ENCODE measurements around the gene SDCCAG8. TPM values are rescaled to one million over a fixed set of nuclear protein-coding genes. Genes with fewer than 3 reads are reported as not detected.

Gene SDCCAG8
- total RNA-seq, 1 donor: 41.0 TPM

DNA sequence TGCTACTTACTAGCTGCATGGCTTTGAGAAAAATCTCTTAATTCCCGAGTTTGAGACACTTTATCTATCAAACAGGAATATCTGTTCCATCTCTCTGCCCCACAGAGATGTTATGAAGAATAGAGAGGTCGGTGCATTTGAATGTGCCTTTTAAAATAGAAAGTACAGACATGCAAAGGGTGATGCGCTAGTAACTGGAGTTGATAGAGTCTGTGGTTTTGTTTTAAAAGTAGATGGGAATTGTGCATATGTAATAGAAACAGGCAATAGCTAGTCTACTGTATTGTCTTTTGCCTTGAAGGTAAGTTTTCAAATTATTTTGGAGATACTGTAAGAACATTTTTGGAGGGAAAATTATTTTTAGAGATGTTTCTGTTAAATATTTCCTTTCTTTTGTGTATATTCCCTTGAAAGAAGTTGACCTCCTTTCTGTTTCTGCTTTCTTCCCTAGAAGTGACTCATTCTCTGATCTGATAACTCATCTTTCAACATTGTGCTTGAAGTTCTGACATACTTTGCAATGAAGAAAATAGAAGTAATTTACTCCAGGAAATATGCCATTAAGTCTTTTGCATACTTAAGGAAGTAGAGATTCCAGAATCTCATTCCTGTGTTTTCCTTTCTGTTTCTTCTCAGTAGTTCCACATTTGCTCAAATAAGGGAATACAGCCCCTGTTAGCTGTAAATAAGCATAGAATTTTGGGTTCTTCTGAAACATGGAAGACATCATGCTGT lies 151.6 kb downstream of the SDCCAG8 start:
- TF ChIP-seq, protein P1, sequence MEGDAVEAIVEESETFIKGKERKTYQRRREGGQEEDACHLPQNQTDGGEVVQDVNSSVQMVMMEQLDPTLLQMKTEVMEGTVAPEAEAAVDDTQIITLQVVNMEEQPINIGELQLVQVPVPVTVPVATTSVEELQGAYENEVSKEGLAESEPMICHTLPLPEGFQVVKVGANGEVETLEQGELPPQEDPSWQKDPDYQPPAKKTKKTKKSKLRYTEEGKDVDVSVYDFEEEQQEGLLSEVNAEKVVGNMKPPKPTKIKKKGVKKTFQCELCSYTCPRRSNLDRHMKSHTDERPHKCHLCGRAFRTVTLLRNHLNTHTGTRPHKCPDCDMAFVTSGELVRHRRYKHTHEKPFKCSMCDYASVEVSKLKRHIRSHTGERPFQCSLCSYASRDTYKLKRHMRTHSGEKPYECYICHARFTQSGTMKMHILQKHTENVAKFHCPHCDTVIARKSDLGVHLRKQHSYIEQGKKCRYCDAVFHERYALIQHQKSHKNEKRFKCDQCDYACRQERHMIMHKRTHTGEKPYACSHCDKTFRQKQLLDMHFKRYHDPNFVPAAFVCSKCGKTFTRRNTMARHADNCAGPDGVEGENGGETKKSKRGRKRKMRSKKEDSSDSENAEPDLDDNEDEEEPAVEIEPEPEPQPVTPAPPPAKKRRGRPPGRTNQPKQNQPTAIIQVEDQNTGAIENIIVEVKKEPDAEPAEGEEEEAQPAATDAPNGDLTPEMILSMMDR (IDR thresholded peaks at IDR 0.05; ENCODE audit: insufficient read depth, low read depth, low read length): no peak
- DNase-seq (ENCODE audit: low read depth): peak; percentile 63

DNA sequence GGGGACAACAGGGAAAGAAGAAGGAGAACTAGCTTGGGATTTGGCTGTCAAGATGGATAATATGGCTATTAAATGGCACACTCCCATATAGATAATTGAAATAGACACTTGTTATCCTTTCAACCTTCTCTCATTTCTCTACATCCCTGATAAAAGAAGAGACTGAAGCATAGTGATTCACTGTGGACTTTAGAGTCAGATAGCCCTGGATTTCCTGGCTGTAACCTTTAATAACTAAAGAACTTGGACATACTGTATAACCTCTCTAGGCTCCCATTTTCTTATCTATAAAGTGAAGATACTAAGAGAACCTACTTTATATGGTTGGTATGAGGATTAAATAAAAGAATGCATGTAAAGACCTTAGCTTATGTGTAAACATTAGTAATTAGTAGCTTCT lies 152.6 kb downstream of the SDCCAG8 start:
- TF ChIP-seq, protein P1 (IDR thresholded peaks at IDR 0.05; ENCODE audit: insufficient read depth, low read depth, low read length): no peak
- H3K4me3 ChIP-seq (ENCODE audit: low read depth, low read length): no peak overlapping the region
- DNase-seq (ENCODE audit: low read depth): no peak

More for the DNA sequence above, 151.6 kb downstream of the SDCCAG8 start:
- H3K4me3 ChIP-seq (ENCODE audit: low read depth, low read length): no peak overlapping the region

DNA sequence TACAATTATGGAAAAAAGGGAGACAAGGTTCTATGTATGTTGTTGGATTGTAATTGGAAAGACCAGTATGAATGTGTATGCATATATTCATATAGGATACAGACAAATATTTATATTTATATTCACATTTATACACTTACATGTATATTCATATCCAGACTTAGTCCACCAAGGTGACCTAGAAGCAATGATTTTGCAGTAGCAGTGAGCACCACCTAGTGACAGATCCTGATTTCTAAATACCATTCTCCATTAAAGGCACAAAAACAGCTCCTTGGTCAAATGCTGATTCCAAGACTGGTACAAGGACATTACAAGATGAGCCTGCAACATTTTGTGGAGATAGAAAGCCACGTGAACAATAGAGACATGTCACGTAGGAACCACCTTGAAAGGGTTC lies 153.4 kb downstream of the SDCCAG8 start:
- TF ChIP-seq, protein P1 (IDR thresholded peaks at IDR 0.05; ENCODE audit: insufficient read depth, low read depth, low read length): peak; percentile 26
- peak; percentile 5 for DNase-seq (ENCODE audit: low read depth)
- H3K4me3 ChIP-seq (ENCODE audit: low read depth, low read length): no peak overlapping the region

DNA sequence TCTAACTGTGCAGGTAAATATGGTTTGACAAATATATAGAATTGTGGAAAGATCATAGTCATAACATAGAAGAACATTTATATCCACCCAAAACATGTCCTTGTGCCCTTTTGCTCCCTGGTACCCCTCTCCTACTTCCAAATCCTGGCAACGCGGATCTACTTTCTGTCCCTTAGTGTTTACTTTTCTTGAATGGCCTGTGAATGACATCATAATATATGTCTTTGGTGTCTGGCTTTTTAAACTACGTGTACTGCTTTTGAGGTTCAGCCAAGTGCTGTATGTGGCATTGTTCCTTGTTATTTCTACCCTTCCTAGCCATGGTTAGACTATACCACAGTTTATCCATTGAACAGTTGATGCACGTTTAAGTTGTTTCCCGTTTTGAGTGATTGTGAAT lies 155.6 kb downstream of the SDCCAG8 start:
- TF ChIP-seq, protein P1 (IDR thresholded peaks at IDR 0.05; ENCODE audit: insufficient read depth, low read depth, low read length): no peak
- no peak for DNase-seq (ENCODE audit: low read depth)
- no peak overlapping the region for H3K4me3 ChIP-seq (ENCODE audit: low read depth, low read length)

DNA sequence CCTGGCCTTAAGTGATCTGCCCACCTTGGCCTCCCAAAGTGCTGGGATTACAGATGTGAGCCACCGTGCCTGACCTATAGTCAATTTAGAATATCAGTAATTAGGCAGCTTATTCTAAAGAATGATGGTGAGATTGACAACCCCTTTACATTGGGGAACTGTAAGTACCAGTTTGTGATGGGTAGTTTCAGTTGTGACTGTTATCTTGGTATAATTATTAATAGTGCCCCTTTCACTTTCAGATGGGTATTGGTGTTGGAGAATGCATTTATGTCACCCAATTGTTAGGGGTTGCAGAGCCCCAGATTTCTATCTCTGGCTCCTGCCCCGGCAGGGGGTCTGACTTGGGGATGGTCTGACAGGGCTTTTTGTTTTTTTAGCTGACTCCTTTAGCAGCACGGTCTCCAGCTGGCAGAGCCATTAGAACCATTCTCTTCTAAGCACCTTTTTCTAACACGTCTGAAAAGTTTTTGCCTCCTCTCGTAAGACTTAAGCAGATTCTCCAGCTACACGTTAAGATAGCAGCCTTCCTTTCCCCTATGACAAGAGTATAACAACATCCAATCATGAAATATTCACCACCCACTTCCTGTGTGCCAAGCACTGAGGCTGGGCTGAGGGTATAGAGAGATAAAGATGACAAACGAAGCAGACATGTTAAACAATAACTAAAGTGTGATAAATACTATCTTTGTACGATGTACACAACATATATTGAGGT lies 157.8 kb downstream of the SDCCAG8 start:
- no peak for DNase-seq (ENCODE audit: low read depth)
- TF ChIP-seq, protein P1 (IDR thresholded peaks at IDR 0.05; ENCODE audit: insufficient read depth, low read depth, low read length): no peak
- H3K4me3 ChIP-seq (ENCODE audit: low read depth, low read length): no peak overlapping the region

DNA sequence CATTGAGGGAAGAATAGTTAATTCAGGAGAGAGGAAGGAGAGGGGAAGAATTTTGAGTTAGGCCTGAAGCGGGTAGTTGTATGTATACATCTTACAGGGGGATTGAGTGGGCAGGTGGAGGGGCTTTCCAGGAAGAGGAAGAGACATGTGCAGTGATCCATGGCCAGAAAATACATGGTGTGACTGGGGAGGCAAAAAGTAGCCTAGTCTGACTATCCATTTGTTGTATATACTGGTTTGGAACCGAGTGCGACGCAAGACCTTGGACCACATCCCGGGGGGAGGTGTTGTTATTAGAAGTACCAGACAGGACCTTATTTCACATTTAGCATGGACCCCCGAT lies 158.3 kb downstream of the SDCCAG8 start:
- H3K4me3 ChIP-seq (ENCODE audit: low read depth, low read length): no peak overlapping the region
- no peak for DNase-seq (ENCODE audit: low read depth)
- TF ChIP-seq, protein P1 (IDR thresholded peaks at IDR 0.05; ENCODE audit: insufficient read depth, low read depth, low read length): no peak
